Stimulated activated naive B cell treated with anti-CD40 and anti-IgM and Interleukin-4, amounts not matched to agents 10 μg/mL and 1 μg/mL and 100 μg/mL, for 72 hours (primary cell): ENCODE measurements around the gene NUP93.
A peak's percentile ranks its signal among the peaks of the same experiment; 100 is the strongest.

Source experiments
- ATAC-seq, 2 donors: fragments of 150-1000 bp; cut with Tn5 transposase; replicated peaks; 2 replicates each; pipeline ENCODE4 v1.10.0; 2021; ENCODE audit warnings: moderate library complexity in 1 of 2
- DNase-seq: peaks from one replicate; pipeline ENCODE4 v3.0.0; 2021
- H3K27ac Mint-ChIP-seq: one replicate; pipeline ENCODE4 v1.8.0; 2022; ENCODE audit warnings: mild to moderate bottlenecking, mixed read lengths
- H3K27me3 Mint-ChIP-seq, 2 donors: one replicate each; pipeline ENCODE4 v1.8.0; 2022; ENCODE audit warnings: mixed read lengths in 2 of 2
- H3K36me3 Mint-ChIP-seq, 2 donors: one replicate each; pipeline ENCODE4 v1.8.0; 2022; ENCODE audit warnings: mixed read lengths in 2 of 2, mild to moderate bottlenecking in 1 of 2
- H3K4me1 Mint-ChIP-seq, 2 donors: one replicate each; pipeline ENCODE4 v1.8.0; 2022; ENCODE audit warnings: mixed read lengths in 2 of 2, mild to moderate bottlenecking in 1 of 2
- H3K4me3 Mint-ChIP-seq, 2 donors: one replicate each; pipeline ENCODE4 v1.8.0; 2022; ENCODE audit warnings: mild to moderate bottlenecking in 2 of 2, mixed read lengths in 2 of 2, moderate library complexity in 1 of 2
- H3K9me3 Mint-ChIP-seq, 2 donors: one replicate each; pipeline ENCODE4 v1.8.0; 2022; ENCODE audit warnings: mixed read lengths in 2 of 2, mild to moderate bottlenecking in 1 of 2

Gene NUP93

GRCh38 chr16:56812884-56813283 lies 83.0 kb downstream of the NUP93 start:
- ATAC-seq (no peak), DNase-seq (no peak)
- Mint-ChIP-seq H3K36me3 (peaks cover 12 to 47% of the 10 kb centered on the region in 2 donors), H3K27ac (no peak overlapping the region), H3K4me3 (no peak overlapping the region), H3K9me3 (no peaks in the 10 kb centered on the region), H3K27me3 (no peaks in the 10 kb centered on the region), H3K4me1 (peaks cover 0 to 2% of the 10 kb centered on the region in 2 donors)

- no peak for DNase-seq
- no peaks in the 10 kb centered on the region for H3K9me3 Mint-ChIP-seq
- no peak for ATAC-seq
- H3K27me3 Mint-ChIP-seq, result no peaks in the 10 kb centered on the region
- H3K4me3 Mint-ChIP-seq, result no peak overlapping the region
- H3K27ac Mint-ChIP-seq, result peak overlapping the region; percentile 72
- H3K36me3 Mint-ChIP-seq, result peaks cover 17 to 45% of the 10 kb centered on the region in 2 donors
- peaks cover 0 to 2% of the 10 kb centered on the region in 2 donors for H3K4me1 Mint-ChIP-seq
These were observed 84.9 kb downstream of the NUP93 start for GRCh38 chr16:56814537-56815432.

GRCh38 chr16:56815721-56816120 lies 85.8 kb downstream of the NUP93 start:
- no peaks in the 10 kb centered on the region for H3K27me3 Mint-ChIP-seq
- no peak overlapping the region for H3K27ac Mint-ChIP-seq
- peaks cover 0 to 2% of the 10 kb centered on the region in 2 donors for H3K4me1 Mint-ChIP-seq
- no peak for ATAC-seq
- H3K9me3 Mint-ChIP-seq, result no peaks in the 10 kb centered on the region
- peaks cover 15 to 42% of the 10 kb centered on the region in 2 donors for H3K36me3 Mint-ChIP-seq
- DNase-seq, result no peak
- H3K4me3 Mint-ChIP-seq, result no peak overlapping the region

- no peaks in the 10 kb centered on the region for H3K9me3 Mint-ChIP-seq
- H3K4me1 Mint-ChIP-seq, result peaks cover 0 to 2% of the 10 kb centered on the region in 2 donors
- ATAC-seq (no peak), DNase-seq (no peak)
- H3K36me3 Mint-ChIP-seq, result peaks cover 25 to 50% of the 10 kb centered on the region in 2 donors
- H3K27me3 Mint-ChIP-seq, result no peaks in the 10 kb centered on the region
- no peak overlapping the region for H3K4me3 Mint-ChIP-seq
- H3K27ac Mint-ChIP-seq, result no peak overlapping the region
These were observed 87.1 kb downstream of the NUP93 start for GRCh38 chr16:56817056-56817455.

- Mint-ChIP-seq H3K36me3 (peaks cover 30 to 48% of the 10 kb centered on the region in 2 donors), H3K4me3 (no peak overlapping the region)
These were observed 88.0 kb downstream of the NUP93 start for GRCh38 chr16:56817938-56818337.

GRCh38 chr16:56823081-56823733 lies 93.3 kb downstream of the NUP93 start:
- Mint-ChIP-seq H3K36me3 (peaks cover 24 to 42% of the 10 kb centered on the region in 2 donors), H3K27ac (no peak overlapping the region), H3K9me3 (no peaks in the 10 kb centered on the region), H3K4me3 (no peak overlapping the region), H3K27me3 (no peaks in the 10 kb centered on the region), H3K4me1 (no peaks in the 10 kb centered on the region)
- no peak for ATAC-seq
- no peak for DNase-seq

More at GRCh38 chr16:56817938-56818337, 88.0 kb downstream of the NUP93 start:
- ATAC-seq (no peak), DNase-seq (no peak)
- Mint-ChIP-seq H3K9me3 (no peaks in the 10 kb centered on the region), H3K27me3 (no peaks in the 10 kb centered on the region), H3K27ac (no peak overlapping the region), H3K4me1 (no peaks in the 10 kb centered on the region)

GRCh38 chr16:56824331-56824730 lies 94.4 kb downstream of the NUP93 start:
- Mint-ChIP-seq H3K27ac (no peak overlapping the region), H3K4me3 (no peak overlapping the region), H3K4me1 (no peaks in the 10 kb centered on the region), H3K36me3 (peaks cover 31 to 47% of the 10 kb centered on the region in 2 donors), H3K9me3 (no peaks in the 10 kb centered on the region), H3K27me3 (no peaks in the 10 kb centered on the region)
- DNase-seq (no peak), ATAC-seq (no peak)

- Mint-ChIP-seq H3K27ac (no peak overlapping the region), H3K27me3 (no peaks in the 10 kb centered on the region), H3K36me3 (peaks cover 33 to 47% of the 10 kb centered on the region in 2 donors), H3K4me3 (no peak overlapping the region), H3K9me3 (no peaks in the 10 kb centered on the region), H3K4me1 (no peaks in the 10 kb centered on the region)
- DNase-seq, result no peak
- no peak for ATAC-seq
These were observed 94.9 kb downstream of the NUP93 start for GRCh38 chr16:56824804-56825203.

GRCh38 chr16:56825826-56826225 lies 95.9 kb downstream of the NUP93 start:
- no peaks in the 10 kb centered on the region for H3K27me3 Mint-ChIP-seq
- H3K4me1 Mint-ChIP-seq, result no peaks in the 10 kb centered on the region
- H3K4me3 Mint-ChIP-seq, result no peak overlapping the region
- H3K27ac Mint-ChIP-seq, result no peak overlapping the region
- no peak for DNase-seq
- no peak for ATAC-seq
- H3K36me3 Mint-ChIP-seq, result peaks cover 34 to 50% of the 10 kb centered on the region in 2 donors
- no peaks in the 10 kb centered on the region for H3K9me3 Mint-ChIP-seq

GRCh38 chr16:56828647-56829046 lies 98.7 kb downstream of the NUP93 start:
- peaks cover 33 to 61% of the 10 kb centered on the region in 2 donors for H3K36me3 Mint-ChIP-seq
- ATAC-seq (no peak), DNase-seq (no peak)
- no peaks in the 10 kb centered on the region for H3K4me1 Mint-ChIP-seq
- H3K27me3 Mint-ChIP-seq, result no peaks in the 10 kb centered on the region
- no peak overlapping the region for H3K27ac Mint-ChIP-seq
- H3K4me3 Mint-ChIP-seq, result no peak overlapping the region
- H3K9me3 Mint-ChIP-seq, result no peaks in the 10 kb centered on the region

- H3K4me1 Mint-ChIP-seq, result no peaks in the 10 kb centered on the region
- H3K36me3 Mint-ChIP-seq, result peaks cover 38 to 68% of the 10 kb centered on the region in 2 donors
- no peaks in the 10 kb centered on the region for H3K27me3 Mint-ChIP-seq
- H3K9me3 Mint-ChIP-seq, result no peaks in the 10 kb centered on the region
- DNase-seq (no peak), ATAC-seq (no peak)
- H3K4me3 Mint-ChIP-seq, result no peak overlapping the region
- peak overlapping the region; percentile 51 for H3K27ac Mint-ChIP-seq
These were observed 100.7 kb downstream of the NUP93 start for GRCh38 chr16:56830669-56831068.

GRCh38 chr16:56832768-56833167 lies 102.8 kb downstream of the NUP93 start:
- no peak overlapping the region for H3K4me3 Mint-ChIP-seq

GRCh38 chr16:56833243-56833970 lies 103.5 kb downstream of the NUP93 start:
- DNase-seq, result no peak
- no peak for ATAC-seq
- H3K9me3 Mint-ChIP-seq, result no peaks in the 10 kb centered on the region
- no peak overlapping the region for H3K4me3 Mint-ChIP-seq
- H3K27ac Mint-ChIP-seq, result no peak overlapping the region
- H3K36me3 Mint-ChIP-seq, result peaks cover 41 to 81% of the 10 kb centered on the region in 2 donors
- no peaks in the 10 kb centered on the region for H3K27me3 Mint-ChIP-seq
- no peaks in the 10 kb centered on the region for H3K4me1 Mint-ChIP-seq

More at GRCh38 chr16:56832768-56833167, 102.8 kb downstream of the NUP93 start:
- Mint-ChIP-seq H3K27ac (no peak overlapping the region), H3K36me3 (peaks cover 39 to 75% of the 10 kb centered on the region in 2 donors), H3K4me1 (no peaks in the 10 kb centered on the region), H3K27me3 (no peaks in the 10 kb centered on the region), H3K9me3 (no peaks in the 10 kb centered on the region)
- DNase-seq, result no peak
- no peak for ATAC-seq

GRCh38 chr16:56835320-56835719 lies 105.4 kb downstream of the NUP93 start:
- Mint-ChIP-seq H3K9me3 (no peaks in the 10 kb centered on the region), H3K4me3 (no peak overlapping the region), H3K4me1 (no peaks in the 10 kb centered on the region), H3K36me3 (peaks cover 40 to 79% of the 10 kb centered on the region in 2 donors), H3K27ac (no peak overlapping the region), H3K27me3 (no peaks in the 10 kb centered on the region)
- DNase-seq, result no peak
- no peak for ATAC-seq
